Stimulated activated naive CD8-positive, alpha-beta T cell treated with anti-CD3 and anti-CD28 coated beads, Interleukin-15, amount 100 ng/mL, for 72 hours (primary cell): ENCODE measurements around the gene TEX19.
"Not testable (repeated sequence)": the region's sequence is repeated elsewhere in the genome, so short reads cannot be mapped to it uniquely, and the experiment has no call there.

Source experiments
- ATAC-seq: fragments of 150-1000 bp; cut with Tn5 transposase; 2 replicates; pipeline ENCODE4 v1.10.0; 2021; ENCODE audit warnings: mild to moderate bottlenecking, moderate library complexity
- DNase-seq, 2 donors: peaks; one replicate each; pipeline ENCODE4 v3.0.0; 2021 to 2022
- H3K27ac Mint-ChIP-seq, 2 donors: one replicate each; pipeline ENCODE4 v1.8.0; 2022; ENCODE audit warnings: mild to moderate bottlenecking in 2 of 2, mixed read lengths in 2 of 2, moderate library complexity in 2 of 2
- H3K27me3 Mint-ChIP-seq: one replicate; pipeline ENCODE4 v1.8.0; 2022; ENCODE audit warnings: mixed read lengths
- H3K4me1 Mint-ChIP-seq: one replicate; pipeline ENCODE4 v1.8.0; 2022; ENCODE audit warnings: mild to moderate bottlenecking, mixed read lengths
- H3K4me3 Mint-ChIP-seq, 2 donors: one replicate each; pipeline ENCODE4 v1.8.0; 2022; ENCODE audit warnings: mild to moderate bottlenecking in 2 of 2, mixed read lengths in 2 of 2, moderate library complexity in 1 of 2
- H3K9me3 Mint-ChIP-seq, 2 donors: one replicate each; pipeline ENCODE4 v1.8.0; 2022; ENCODE audit warnings: mixed read lengths in 2 of 2

Gene TEX19

DNA sequence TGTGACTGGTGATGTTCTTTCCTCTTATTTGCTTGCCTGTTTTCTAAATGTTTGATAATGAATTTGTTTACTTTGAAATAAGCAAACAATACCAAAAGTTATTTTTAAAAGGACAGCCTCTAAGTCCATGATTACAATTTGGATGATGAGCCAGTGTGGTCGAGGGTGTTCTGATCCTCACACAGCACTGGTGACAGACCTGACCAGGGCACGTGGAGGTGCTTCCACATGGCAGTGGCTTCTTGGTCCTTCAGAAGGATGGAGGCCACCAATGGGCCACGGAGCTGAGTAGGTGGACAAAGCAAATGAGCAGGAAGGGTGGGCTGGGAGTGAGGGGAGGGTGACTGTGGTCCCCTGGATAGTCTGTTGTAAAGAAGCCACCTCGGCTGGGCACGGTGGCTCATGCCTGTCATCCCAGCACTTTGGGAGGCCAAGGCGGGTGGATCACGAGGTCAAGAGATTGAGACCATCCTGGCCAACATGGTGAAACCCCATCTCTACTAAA lies 4.2 kb upstream of the TEX19 start:
- DNase-seq (no peak), ATAC-seq (no peak)
- Mint-ChIP-seq H3K4me3 (no peak overlapping the region), H3K4me1 (peaks cover 27% of the 10 kb centered on the region), H3K27me3 (peaks cover 57% of the 10 kb centered on the region), H3K9me3 (no peaks in the 10 kb centered on the region), H3K27ac (no peak overlapping the region)

DNA sequence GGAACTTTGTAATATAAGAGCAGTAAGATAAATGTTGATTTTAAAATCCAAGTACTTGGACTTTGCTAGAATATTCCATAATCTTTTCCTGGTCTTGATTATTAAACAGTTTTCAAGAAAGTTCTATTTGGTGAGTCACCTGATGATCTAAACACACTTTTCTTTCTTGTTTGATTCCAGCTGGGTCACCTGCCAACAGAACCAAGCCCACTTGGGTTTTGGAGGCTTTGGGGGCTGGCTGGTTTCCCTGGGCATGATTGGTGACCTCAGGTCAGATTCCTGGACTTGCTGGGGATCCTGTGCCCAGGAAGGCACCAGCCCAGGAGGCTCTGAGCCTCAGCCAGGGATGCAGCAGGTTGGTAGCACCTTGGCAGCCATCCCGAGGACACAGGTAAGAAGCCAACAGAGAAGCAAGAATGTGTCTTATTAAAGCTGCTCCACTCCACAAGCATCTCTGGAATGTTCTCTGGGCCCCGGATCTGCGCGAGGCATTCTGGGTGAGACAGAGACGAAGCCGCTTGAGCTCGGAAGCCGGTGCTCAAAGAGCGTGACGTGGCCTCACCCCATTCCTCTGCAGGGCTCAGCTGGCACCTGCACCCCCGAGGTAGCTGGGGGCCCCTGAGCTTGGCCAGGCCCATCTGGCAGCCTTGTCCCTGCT lies 3.1 kb upstream of the TEX19 start:
- Mint-ChIP-seq H3K27ac (no peak overlapping the region), H3K4me3 (no peak overlapping the region), H3K27me3 (peaks cover 57% of the 10 kb centered on the region), H3K9me3 (no peaks in the 10 kb centered on the region), H3K4me1 (peaks cover 27% of the 10 kb centered on the region)
- ATAC-seq (no peak), DNase-seq (no peak)

DNA sequence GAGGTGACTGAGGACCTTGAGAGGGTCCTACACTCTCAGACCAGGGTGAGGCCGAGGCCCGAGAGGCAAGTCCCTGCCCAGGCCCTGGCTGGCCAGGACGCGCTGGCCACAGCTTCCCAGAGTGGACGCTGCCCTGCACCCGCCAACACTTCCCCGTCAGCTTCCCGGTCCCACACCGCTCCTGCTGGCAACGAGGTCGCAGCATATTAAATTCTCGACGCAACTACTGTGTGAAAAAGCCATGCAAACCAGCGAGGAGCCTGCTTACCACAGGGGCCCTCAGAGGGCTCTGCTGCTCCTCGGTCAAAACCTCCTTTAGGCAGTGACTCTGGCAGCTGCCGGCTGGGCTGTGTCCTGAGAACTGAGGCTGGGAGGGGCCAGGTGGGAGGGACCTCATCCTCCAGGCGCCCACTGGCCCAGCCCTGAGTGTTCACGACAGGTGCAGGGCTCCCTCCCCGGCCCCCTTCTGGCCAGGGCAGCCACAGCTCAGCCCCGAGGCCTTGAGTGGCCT lies 2.1 kb upstream of the TEX19 start:
- Mint-ChIP-seq H3K4me3 (no peak overlapping the region), H3K9me3 (no peaks in the 10 kb centered on the region), H3K27ac (peak overlapping the region in 1 of 2 donors; percentile 12), H3K4me1 (peaks cover 19% of the 10 kb centered on the region), H3K27me3 (peaks cover 54% of the 10 kb centered on the region)
- ATAC-seq (no peak), DNase-seq (no peak)

DNA sequence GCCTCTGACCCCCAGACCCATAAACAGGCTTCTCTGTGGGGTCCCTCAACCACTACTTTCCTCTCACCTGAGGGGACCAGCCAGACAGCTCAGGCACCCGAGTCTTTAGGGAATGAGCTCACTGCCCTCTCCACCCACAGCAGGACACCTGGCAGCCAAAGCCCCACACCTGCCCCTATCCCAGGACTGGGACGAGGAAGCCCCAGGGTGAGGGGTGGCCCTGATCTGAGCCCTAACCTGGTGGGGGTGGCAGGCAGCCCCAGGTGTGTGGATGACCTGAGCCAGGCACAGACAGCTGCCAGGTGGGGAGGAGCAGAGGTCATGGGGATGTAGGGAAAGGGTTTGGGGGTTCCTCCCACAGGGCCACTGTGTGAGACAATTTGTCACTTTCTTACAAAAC lies 1.7 kb upstream of the TEX19 start:
- Mint-ChIP-seq H3K4me1 (peaks cover 14% of the 10 kb centered on the region), H3K27ac (no peak overlapping the region), H3K4me3 (no peak overlapping the region), H3K27me3 (peaks cover 53% of the 10 kb centered on the region), H3K9me3 (no peaks in the 10 kb centered on the region)
- DNase-seq (no peak), ATAC-seq (no peak)

DNA sequence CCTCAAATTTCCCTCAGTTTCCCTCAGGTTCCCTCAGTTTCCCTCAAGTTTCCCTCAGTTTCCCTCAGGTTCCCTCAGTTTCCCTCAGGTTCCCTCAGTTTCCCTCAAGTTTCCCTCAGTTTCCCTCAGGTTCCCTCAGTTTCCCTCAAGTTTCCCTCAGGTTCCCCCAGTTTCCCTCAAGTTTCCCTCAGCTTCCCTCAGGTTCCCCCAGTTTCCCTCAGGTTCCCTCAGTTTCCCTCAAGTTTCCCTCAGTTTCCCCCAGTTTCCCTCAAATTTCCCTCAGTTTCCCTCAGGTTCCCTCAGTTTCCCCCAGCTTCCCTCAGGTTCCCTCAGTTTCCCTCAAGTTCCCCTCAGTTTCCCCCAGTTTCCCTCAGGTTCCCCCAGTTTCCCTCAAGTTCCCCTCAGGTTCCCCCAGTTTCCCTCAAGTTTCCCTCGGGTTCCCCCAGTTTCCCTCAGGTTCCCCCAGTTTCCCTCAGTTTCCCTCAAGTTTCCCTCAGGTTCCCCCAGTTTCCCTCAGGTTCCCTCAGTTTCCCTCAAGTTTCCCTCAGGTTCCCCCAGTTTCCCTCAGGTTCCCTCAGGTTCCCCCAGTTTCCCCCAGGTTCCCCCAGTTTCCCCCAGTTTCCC lies 516 bp downstream of the TEX19 start:
- Mint-ChIP-seq H3K4me1 (peaks cover 12% of the 10 kb centered on the region), H3K27me3 (peaks cover 51% of the 10 kb centered on the region), H3K27ac (peak overlapping the region in 1 of 2 donors; percentile 12)
- ATAC-seq, H3K4me3 Mint-ChIP-seq, DNase-seq, H3K9me3 Mint-ChIP-seq: not testable (repeated sequence)

DNA sequence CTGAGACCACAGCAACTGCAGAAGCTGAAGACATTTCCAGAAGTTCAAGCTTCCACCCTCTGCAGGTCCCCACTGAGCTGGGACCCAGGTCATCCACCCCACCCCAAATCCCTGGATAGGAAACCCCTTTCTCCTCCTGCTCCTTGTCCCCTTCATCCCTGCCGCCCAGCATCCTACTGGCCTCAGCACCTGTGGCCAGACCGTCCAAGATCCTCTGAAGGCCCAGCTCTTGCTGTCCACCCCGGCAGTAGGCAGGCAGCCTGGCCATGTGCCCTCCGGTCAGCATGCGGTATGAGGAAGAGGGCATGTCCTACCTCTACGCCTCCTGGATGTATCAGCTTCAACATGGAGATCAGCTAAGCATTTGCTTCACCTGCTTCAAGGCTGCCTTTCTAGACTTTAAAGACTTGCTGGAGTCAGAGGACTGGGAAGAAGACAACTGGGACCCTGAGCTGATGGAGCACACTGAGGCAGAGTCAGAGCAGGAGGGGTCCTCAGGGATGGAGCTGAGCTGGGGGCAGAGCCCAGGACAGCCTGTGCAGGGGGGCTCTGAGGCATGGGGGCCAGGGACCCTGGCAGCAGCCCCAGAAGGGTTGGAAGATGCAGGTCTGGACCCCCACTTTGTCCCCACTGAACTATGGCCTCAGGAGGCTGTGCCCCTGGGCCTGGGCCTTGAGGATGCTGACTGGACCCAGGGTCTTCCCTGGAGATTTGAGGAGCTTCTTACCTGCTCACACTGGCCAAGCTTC lies 3.0 kb downstream of the TEX19 start:
- DNase-seq (no peak), ATAC-seq (no peak)
- Mint-ChIP-seq H3K4me1 (peaks cover 12% of the 10 kb centered on the region), H3K27ac (peak overlapping the region in 1 of 2 donors; percentile 74), H3K27me3 (peaks cover 29% of the 10 kb centered on the region), H3K9me3 (no peaks in the 10 kb centered on the region), H3K4me3 (no peak overlapping the region)

DNA sequence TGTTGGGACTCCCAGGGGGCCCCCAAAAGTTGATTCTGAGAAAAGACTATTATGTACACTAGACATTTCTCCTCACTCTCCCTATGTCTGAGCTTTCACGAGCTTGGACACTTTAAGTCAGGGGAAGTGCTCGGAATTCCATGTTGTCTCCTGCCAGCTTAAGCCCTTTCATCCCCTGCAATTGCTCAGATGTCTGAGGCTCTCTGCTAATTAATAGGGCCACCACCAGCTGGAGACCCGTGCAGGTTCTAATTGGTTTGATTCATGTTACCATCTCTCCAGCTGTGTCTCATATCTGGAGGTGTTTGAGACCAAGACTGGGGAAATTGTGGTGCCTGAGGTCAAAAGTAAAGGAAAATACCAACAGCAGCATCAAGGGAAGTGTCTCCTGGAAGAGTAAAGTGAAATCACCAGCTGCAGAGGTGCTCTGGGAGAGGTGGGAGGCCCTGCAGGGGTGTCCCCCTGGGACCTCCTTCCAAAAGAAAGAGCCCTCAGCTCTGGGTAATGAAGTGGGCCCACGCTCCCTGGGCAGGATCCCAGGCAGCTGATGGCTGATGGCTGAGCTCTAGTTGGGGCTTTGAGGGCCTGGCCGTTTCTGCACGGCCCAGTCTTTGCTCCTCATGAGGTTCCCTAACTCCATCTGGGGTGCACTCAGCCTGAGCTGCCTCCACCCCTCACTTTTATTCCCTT lies 6.7 kb downstream of the TEX19 start:
- Mint-ChIP-seq H3K4me1 (peaks cover 4% of the 10 kb centered on the region), H3K4me3 (no peak overlapping the region), H3K27ac (no peak overlapping the region), H3K9me3 (no peaks in the 10 kb centered on the region), H3K27me3 (peaks cover 34% of the 10 kb centered on the region)
- ATAC-seq: no peak
- no peak for DNase-seq

DNA sequence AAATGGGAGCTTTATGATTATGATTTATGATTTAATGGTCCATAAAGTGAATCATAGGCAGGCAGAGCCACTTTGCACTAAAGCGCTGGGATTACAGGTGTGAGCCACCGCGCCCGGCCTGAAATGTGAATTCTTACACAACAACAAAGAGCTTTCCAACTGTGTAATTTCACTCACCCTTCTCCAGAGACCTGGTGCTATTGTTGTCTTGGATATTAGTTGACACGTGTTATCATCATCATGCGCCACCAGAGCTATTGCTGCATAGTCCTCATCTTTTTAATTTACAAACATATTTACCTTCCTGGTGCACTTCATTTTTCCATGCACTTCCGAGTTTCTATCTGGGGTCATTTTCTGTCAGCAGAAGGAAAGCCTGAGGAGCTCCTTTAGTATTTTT lies 7.7 kb downstream of the TEX19 start:
- Mint-ChIP-seq H3K9me3 (no peaks in the 10 kb centered on the region), H3K27ac (no peak overlapping the region), H3K4me3 (no peak overlapping the region), H3K27me3 (peaks cover 36% of the 10 kb centered on the region), H3K4me1 (peaks cover 10% of the 10 kb centered on the region)
- DNase-seq (no peak), ATAC-seq (no peak)

DNA sequence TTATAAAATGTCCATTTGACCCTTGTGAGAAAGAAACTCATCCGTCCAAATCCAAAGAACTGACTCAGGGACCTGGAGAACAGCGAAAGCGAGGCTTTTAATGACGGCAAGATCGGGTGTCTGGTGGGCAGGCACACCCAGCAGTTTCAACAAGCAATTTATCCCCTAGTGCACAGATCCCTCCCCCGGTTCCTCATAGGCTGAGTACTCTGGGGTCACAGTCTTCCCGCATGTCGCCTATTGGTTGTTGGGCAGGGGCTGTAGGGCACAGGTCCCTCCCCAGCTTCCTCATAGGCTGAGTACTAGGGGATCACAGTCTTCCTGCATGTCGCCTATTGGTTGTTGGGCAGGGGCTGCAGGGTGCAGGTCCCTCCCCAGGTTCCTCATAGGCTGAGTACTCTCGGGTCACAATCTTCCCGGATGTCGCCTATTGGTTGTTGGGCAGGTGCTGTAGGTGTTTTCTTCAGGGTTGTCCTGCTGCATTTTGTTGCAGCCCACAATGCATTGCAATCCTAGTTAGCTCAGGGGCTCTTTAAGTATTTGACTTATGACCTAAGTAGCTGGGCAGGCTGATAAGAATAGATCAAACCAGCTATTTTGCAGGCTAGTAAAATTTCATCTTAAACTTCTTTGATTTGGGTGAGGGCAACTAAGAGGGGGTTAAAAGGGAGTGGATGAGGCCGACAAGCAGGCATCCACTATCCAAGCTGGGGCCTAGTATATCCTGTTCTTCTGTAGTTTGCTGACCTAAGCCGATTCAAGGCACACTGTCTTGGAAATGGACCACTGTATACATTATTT lies 8.9 kb downstream of the TEX19 start:
- peaks cover 18% of the 10 kb centered on the region for H3K4me1 Mint-ChIP-seq
- peaks cover 40% of the 10 kb centered on the region for H3K27me3 Mint-ChIP-seq
- H3K4me3 Mint-ChIP-seq: no peak overlapping the region
- no peak overlapping the region for H3K27ac Mint-ChIP-seq
- ATAC-seq (no peak), DNase-seq (no peak)
- H3K9me3 Mint-ChIP-seq: no peaks in the 10 kb centered on the region

DNA sequence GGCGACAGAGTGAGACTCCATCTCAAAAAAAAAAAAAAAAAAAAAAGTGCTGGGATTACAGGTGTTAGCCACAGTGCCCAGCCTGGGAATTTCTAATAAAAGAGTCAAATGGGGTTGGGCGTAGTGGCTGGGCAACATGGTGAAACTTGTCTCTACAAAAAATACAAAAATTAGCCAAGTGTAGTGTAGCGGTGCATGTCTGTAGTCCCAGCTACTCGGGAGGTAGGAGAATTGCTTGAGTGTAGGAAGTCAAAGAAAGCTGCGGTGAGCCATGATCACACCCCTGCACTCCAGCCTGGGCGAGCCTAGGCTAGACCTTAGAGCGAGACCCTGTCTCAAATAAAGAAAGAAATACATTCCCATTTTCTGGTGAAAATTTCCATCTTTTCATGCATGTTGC lies 10.2 kb downstream of the TEX19 start:
- no peaks in the 10 kb centered on the region for H3K9me3 Mint-ChIP-seq
- H3K27ac Mint-ChIP-seq: no peak overlapping the region
- H3K4me3 Mint-ChIP-seq: no peak overlapping the region
- H3K4me1 Mint-ChIP-seq: peaks cover 26% of the 10 kb centered on the region
- H3K27me3 Mint-ChIP-seq: peaks cover 51% of the 10 kb centered on the region
- DNase-seq (no peak), ATAC-seq (no peak)

DNA sequence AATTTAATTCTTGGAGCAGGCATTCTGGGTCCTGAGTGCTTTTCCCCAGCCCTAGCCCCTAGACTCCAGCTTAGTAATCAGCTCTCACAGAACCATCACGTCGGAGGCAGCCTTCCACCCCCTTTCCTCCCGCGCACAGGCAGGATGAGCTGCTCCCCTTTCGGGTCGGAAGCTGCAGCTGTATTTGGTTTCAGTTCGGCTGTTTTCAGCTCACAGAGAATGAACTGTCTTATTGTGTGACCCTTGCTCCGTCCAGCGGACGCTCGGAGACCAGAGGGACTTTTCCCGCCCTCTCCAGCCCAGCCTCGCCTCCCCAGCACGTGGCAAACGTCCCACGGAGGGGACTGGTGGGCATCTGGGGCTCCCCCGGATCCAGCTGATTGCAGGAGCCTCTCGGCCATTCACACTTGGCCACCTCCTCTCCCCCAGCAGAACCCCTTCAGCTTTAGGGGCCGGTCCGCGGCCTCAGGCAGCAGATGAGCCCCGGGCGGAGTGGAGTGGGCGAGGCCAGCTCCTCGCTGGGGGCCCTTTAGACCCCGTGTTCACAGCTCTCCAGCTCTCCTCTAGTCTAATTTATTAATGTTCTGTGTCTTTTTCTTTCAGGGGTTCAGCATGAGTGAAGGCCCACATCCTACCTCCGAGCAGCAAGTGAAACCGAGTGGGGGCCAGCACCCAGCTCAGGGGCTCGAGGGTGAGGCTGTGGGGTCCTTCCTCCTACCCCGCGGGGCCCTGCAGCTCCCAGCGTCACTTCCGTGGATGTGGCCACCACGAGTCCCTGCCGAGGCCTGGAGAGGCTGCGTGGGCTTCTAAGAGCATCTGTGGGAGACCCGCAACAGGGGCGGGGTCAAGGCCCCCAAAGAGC lies 11.7 kb downstream of the TEX19 start:
- Mint-ChIP-seq H3K27me3 (peaks cover 62% of the 10 kb centered on the region), H3K27ac (no peak overlapping the region), H3K4me3 (peak overlapping the region; percentile 62 to 84), H3K9me3 (no peaks in the 10 kb centered on the region), H3K4me1 (peaks cover 26% of the 10 kb centered on the region)
- DNase-seq (no peak), ATAC-seq (peak; percentile 66)

DNA sequence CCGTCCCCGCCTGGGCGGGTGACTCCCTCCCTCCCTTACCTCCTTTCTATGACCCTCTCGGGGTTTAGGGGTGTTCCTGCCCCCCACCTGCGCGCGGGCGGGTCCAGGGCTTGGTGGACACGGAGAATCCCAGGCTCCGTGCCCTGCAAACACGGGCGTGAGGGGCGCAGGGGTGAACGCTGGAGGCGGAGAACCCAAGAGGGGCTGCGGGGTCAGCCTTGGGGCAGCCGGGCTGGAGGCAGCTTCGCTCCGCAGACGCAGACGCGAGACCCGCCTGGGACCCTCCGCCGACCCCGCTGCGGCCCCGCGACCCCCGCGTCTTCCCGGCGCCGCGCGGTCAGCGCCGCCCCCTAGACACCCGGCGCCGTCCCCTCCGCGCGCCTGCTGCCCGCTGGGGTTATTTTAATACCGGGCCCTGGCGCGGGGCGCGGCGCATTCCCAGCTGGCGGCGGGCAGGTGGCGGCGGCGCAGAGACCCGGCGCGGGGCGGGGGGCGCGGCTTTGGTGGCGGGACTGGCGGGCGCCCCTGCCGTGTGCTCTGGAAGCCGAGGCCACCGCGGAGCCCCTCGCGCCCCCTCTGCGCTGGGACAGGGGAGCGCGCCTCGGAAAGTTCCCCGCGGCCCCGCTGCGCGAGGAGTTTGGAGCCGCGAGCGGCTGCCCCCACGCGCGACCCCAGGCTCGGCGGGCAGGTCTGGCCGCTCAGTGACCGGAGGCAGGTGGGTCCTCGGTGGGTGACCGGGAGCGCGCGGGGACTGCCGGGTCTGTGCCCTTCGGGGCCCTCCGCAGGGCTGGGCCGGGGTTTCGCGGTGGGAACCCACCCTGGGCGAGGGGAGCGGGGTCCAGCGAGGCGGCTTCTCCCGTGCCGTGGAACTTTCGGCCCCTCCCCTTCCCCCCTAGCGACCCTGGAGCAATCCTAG lies 12.5 kb downstream of the TEX19 start, which contains the start of gene UTS2R:
UTS2R (plus strand) TSS at position 433 of the 916 bp plus-strand sequence. CDS start 2,560 bp downstream, outside the sequence.
- Mint-ChIP-seq H3K9me3 (no peaks in the 10 kb centered on the region), H3K27me3 (peaks cover 71% of the 10 kb centered on the region), H3K27ac (no peak within 1 kb of the TSS), H3K4me1 (peaks cover 26% of the 10 kb centered on the region), H3K4me3 (peak within 1 kb of the TSS; percentile 62 to 84)
- DNase-seq (no peak), ATAC-seq (no peak)
